K562 (cell line): ENCODE data around the gene OR1D5. TPM values are rescaled to one million over a fixed set of nuclear protein-coding genes. Genes with fewer than 3 reads are reported as not detected.

Experiments
- CBX8 ChIP-seq: fragments of 200-600 bp; sonication (generic); IDR thresholded peaks from 2 replicates; pipeline ENCODE4 v1.6.1; 2012; ENCODE audit warnings: borderline replicate concordance, mixed run types, low read depth, mild to moderate bottlenecking, moderate library complexity, mixed read lengths, low read length, control low read depth, inconsistent platforms; ENCODE audit not compliant: poor library complexity, severe bottlenecking; ENCODE audit errors: extremely low read depth
- FOSL1 ChIP-seq: fragments of 200-800 bp; sonication (Bioruptor generic); conservative IDR thresholded peaks from 2 replicates; pipeline ENCODE4 v1.6.1; 2016; ENCODE audit warnings: missing genetic modification characterization, missing compliant biosample characterization
- HMG20A ChIP-seq: fragments of 450-650 bp; formaldehyde crosslinking; conservative IDR thresholded peaks from 2 replicates; pipeline ENCODE4 v1.4.0; 2020; ENCODE audit warnings: mild to moderate bottlenecking, mixed read lengths
- KLF16 ChIP-seq: IDR thresholded peaks from 2 replicates; pipeline ENCODE4 v1.6.1; 2016; ENCODE audit warnings: antibody characterized with exemption
- MECOM ChIP-seq: fragments of 250-450 bp; sonication (Bioruptor Pico); IDR thresholded peaks from 2 replicates; pipeline ENCODE4 v1.8.0; 2022; ENCODE audit warnings: inconsistent platforms
- POU5F1 ChIP-seq: fragments of 150-350 bp; IDR thresholded peaks from 2 replicates; pipeline ENCODE4 v1.6.1; 2014; ENCODE audit warnings: borderline replicate concordance, low read length, low read depth, mild to moderate bottlenecking; ENCODE audit not compliant: partially characterized antibody
- SMAD4 ChIP-seq: fragments of 250-450 bp; sonication (Bioruptor Pico); conservative IDR thresholded peaks from 2 replicates; pipeline ENCODE4 v1.8.0; 2021; ENCODE audit warnings: inconsistent platforms, mild to moderate bottlenecking, moderate library complexity
- ZBED1 ChIP-seq: IDR thresholded peaks from 2 replicates; pipeline ENCODE4 v1.6.1; 2014
- ZFP30 ChIP-seq: fragments of 250-450 bp; sonication (Bioruptor Pico); IDR thresholded peaks from 2 replicates; pipeline ENCODE4 v1.8.0; 2022; ENCODE audit warnings: moderate library complexity, mild to moderate bottlenecking, inconsistent platforms, borderline replicate concordance
- ZKSCAN3 ChIP-seq: fragments of 250-450 bp; sonication (Bioruptor Pico); IDR thresholded peaks from 2 replicates; pipeline ENCODE4 v1.4.0; 2020
- ZNF609 ChIP-seq: sonication (generic); formaldehyde crosslinking; IDR thresholded peaks from 2 replicates; pipeline ENCODE4 v1.8.1; 2023; ENCODE audit warnings: missing genetic modification reagents, mild to moderate bottlenecking, borderline replicate concordance
- polyA plus RNA-seq, 8 experiments: library from polyadenylated mRNA; depleted of rRNA in 4 of 8; stranded (reverse) in 5 of 8; unstranded in 3 of 8; fragments of >200 nt; fragmentation: Nextera tagmentation in 2 of 8; fragmentation: Illumina TruSeq in 1 of 8; extraction: Ambion mirVana in 2 of 8; extraction: Trizol in 1 of 8; gene quantifications; 2 replicates each; pipeline versions ENCODE4 v1.2.1 to v1.2.3, GENCODE V29; 2011 to 2014; ENCODE audit warnings: inconsistent platforms in 1 of 8, missing spikeins in 1 of 8
- total RNA-seq, 7 experiments: library from RNA; depleted of rRNA in 6 of 7; stranded (reverse); fragments of >200 nt in 6 of 7; fragmentation: Illumina TruSeq in 2 of 7; extraction: Trizol in 2 of 7; gene quantifications; 2 replicates each; pipeline versions ENCODE4 v1.2.1 to v1.2.3, GENCODE V29; 2011 to 2021; ENCODE audit warnings: low replicate concordance in 1 of 7
- TF ChIP-seq, protein P1 (sequence below): fragments of 250-450 bp; sonication (Bioruptor Pico); IDR thresholded peaks from 2 replicates; pipeline ENCODE4 v1.9.0; 2021; ENCODE audit warnings: mild to moderate bottlenecking, inconsistent platforms

The OR1D5 gene
- total and polyA plus RNA-seq, 9 of the 15 experiments (the other 6 are each of a cell fraction or from before 2014, with no cell fraction given): not detected

DNA sequence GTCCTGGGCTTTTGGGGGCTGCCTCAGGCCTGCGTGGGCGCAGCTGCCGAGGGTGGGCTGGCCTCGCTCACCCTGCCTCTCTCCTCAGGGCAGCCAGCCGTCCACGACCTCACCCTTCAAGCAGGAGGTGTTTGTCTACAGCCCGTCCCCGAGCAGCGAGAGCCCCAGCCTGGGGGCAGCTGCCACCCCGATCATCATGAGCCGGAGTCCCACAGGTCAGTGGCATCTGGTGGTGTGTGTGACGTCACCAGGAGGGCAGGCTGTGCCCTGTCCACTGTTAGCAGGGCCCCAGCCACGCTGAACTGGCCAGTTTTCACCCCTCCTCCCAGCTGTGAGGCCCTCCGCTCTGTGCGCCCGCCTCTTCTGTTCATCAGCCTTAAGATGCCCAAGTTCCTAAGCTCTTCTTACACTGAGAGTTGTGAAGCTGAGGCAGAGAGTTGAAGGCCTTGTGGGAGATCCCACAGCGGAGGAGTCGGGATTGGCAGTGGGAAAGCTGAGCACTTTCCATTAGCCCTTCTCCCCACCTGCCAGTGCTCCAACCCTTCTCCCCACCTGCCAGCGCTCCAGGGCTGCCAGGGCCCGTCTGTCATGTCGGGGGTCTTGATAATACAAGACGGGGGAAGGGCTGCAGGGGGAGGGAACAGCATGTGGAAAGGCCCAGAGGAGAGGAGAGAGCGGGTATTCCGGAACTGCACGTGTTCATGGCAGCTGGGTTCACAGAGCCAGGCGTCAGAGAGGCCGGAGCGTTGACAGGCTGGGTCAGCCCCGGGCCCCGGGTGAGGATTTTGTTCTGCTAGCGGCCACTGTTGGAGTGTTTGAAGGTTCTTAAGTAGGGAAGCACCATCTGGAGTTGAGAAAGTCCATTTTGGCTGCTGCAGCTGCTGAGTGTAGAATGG, 36.3 kb downstream of the OR1D5 start (continued):
- TF ChIP-seq ZNF609 (CRISPR knock-in tag): no peak
- TF ChIP-seq FOSL1 (tag): no peak
- no peak for TF ChIP-seq KLF16
- no peak for TF ChIP-seq ZFP30 (CRISPR knock-in tag)
- TF ChIP-seq, protein P1, sequence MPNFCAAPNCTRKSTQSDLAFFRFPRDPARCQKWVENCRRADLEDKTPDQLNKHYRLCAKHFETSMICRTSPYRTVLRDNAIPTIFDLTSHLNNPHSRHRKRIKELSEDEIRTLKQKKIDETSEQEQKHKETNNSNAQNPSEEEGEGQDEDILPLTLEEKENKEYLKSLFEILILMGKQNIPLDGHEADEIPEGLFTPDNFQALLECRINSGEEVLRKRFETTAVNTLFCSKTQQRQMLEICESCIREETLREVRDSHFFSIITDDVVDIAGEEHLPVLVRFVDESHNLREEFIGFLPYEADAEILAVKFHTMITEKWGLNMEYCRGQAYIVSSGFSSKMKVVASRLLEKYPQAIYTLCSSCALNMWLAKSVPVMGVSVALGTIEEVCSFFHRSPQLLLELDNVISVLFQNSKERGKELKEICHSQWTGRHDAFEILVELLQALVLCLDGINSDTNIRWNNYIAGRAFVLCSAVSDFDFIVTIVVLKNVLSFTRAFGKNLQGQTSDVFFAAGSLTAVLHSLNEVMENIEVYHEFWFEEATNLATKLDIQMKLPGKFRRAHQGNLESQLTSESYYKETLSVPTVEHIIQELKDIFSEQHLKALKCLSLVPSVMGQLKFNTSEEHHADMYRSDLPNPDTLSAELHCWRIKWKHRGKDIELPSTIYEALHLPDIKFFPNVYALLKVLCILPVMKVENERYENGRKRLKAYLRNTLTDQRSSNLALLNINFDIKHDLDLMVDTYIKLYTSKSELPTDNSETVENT: no peak
- no peak for TF ChIP-seq CBX8
- no peak for TF ChIP-seq MECOM (CRISPR knock-in tag)
- no peak for TF ChIP-seq ZKSCAN3 (CRISPR knock-in tag)
- no peak for TF ChIP-seq HMG20A (CRISPR knock-in tag)
- TF ChIP-seq ZBED1: no peak
- TF ChIP-seq SMAD4 (CRISPR knock-in tag): no peak
- no peak for TF ChIP-seq POU5F1
